Neural progenitor cell (in vitro differentiated cells): ENCODE data around the gene CSAG1. TPM values are rescaled to one million over a fixed set of nuclear protein-coding genes. Genes with fewer than 3 reads are reported as not detected.
"Not testable (repeated sequence)": the region's sequence is repeated elsewhere in the genome, so short reads cannot be mapped to it uniquely, and the experiment has no call there.

ENCODE experiments used
- DNase-seq: peaks from one replicate; pipeline ENCODE4 v3.0.0-alpha.2; 2016; ENCODE audit warnings: low spot score
- H2AFZ ChIP-seq: fragments of 200-600 bp; sonication (generic); replicated peaks from 2 replicates; pipeline ENCODE4 v1.6.1; 2016; ENCODE audit warnings: antibody characterized with exemption
- H3F3A ChIP-seq: fragments of 200-600 bp; sonication (generic); 2 replicates; pipeline ENCODE4 v1.6.1; 2016; ENCODE audit warnings: antibody characterized with exemption, low read depth
- H3K27ac ChIP-seq: fragments of 200-600 bp; sonication (generic); 2 replicates; pipeline ENCODE4 v1.5.1; 2016; ENCODE audit warnings: mild to moderate bottlenecking
- H3K27me3 ChIP-seq: fragments of 200-600 bp; sonication (generic); 2 replicates; pipeline ENCODE4 v1.6.1; 2016; ENCODE audit warnings: mild to moderate bottlenecking, moderate library complexity
- H3K36me3 ChIP-seq: fragments of 200-600 bp; sonication (generic); 2 replicates; pipeline ENCODE4 v1.5.1; 2016
- H3K4me1 ChIP-seq: fragments of 200-600 bp; sonication (generic); 2 replicates; pipeline ENCODE4 v1.6.1; 2016; ENCODE audit warnings: mixed run types
- H3K4me2 ChIP-seq: fragments of 200-600 bp; sonication (generic); 2 replicates; pipeline ENCODE4 v1.6.1; 2016
- H3K4me3 ChIP-seq: fragments of 200-600 bp; sonication (generic); 2 replicates; pipeline ENCODE4 v1.5.1; 2016
- H3K79me2 ChIP-seq: fragments of 200-600 bp; sonication (generic); 2 replicates; pipeline ENCODE4 v1.6.1; 2016; ENCODE audit warnings: low read depth
- H3K9ac ChIP-seq: fragments of 200-600 bp; sonication (generic); 2 replicates; pipeline ENCODE4 v1.6.1; 2016
- H3K9me3 ChIP-seq: fragments of 200-600 bp; sonication (generic); 2 replicates; pipeline ENCODE4 v1.5.1; 2016; ENCODE audit warnings: low read depth
- H4K20me1 ChIP-seq: fragments of 200-600 bp; sonication (generic); 2 replicates; pipeline ENCODE4 v1.6.1; 2016; ENCODE audit warnings: low read depth
- H3K27ac Mint-ChIP-seq: 3 replicates; pipeline ENCODE4 v1.8.0; 2021; ENCODE audit warnings: mixed read lengths
- H3K27me3 Mint-ChIP-seq: 2 replicates; pipeline ENCODE4 v1.8.0; 2022; ENCODE audit warnings: low read depth, mild to moderate bottlenecking, inconsistent platforms, moderate library complexity, mixed read lengths; ENCODE audit not compliant: insufficient read depth
- H3K36me3 Mint-ChIP-seq: 3 replicates; pipeline ENCODE4 v1.8.0; 2021; ENCODE audit warnings: mixed read lengths
- H3K4me1 Mint-ChIP-seq: 3 replicates; pipeline ENCODE4 v1.8.0; 2021; ENCODE audit warnings: mixed read lengths
- H3K4me3 Mint-ChIP-seq: 3 replicates; pipeline ENCODE4 v1.8.0; 2021; ENCODE audit warnings: mild to moderate bottlenecking, moderate library complexity, mixed read lengths
- H3K9me3 Mint-ChIP-seq: 3 replicates; pipeline ENCODE4 v1.8.0; 2020; ENCODE audit warnings: mixed read lengths
- CTCF ChIP-seq: fragments of 200-600 bp; sonication (generic); IDR thresholded peaks from 2 replicates; pipeline ENCODE4 v1.5.1; 2017; ENCODE audit warnings: antibody characterized with exemption, mild to moderate bottlenecking
- EZH2 ChIP-seq: fragments of 200-600 bp; sonication (generic); IDR thresholded peaks from 2 replicates; pipeline ENCODE4 v1.6.1; 2017; ENCODE audit warnings: antibody characterized with exemption, mild to moderate bottlenecking, moderate library complexity
- EZH2phosphoT487 ChIP-seq: fragments of 200-600 bp; sonication (generic); IDR thresholded peaks from 2 replicates; pipeline ENCODE4 v1.6.1; 2017; ENCODE audit warnings: antibody characterized with exemption
- total RNA-seq: library from RNA; depleted of rRNA; stranded (reverse); fragments of >200 nt; gene quantifications from 2 replicates; pipeline ENCODE4 v1.2.3, GENCODE V29; 2015; ENCODE audit warnings: low replicate concordance

Gene CSAG1
- total RNA-seq, 1 donor from 2014 or later = not detected

GRCh38 chrX:152735101-152735500 is 1.6 kb upstream of the CSAG1 start:
- Histone ChIP-seq H3K27ac (no peak overlapping the region), H3K9ac (no peak overlapping the region), H3K27me3 (no peaks in the 10 kb centered on the region), H3K4me1 (no peaks in the 10 kb centered on the region), H2AFZ (no peak overlapping the region), H4K20me1 (no peaks in the 10 kb centered on the region), H3F3A (no peaks in the 10 kb centered on the region), H3K79me2 (no peaks in the 10 kb centered on the region), H3K4me3 (no peak overlapping the region), H3K4me2 (no peak overlapping the region), H3K9me3 (no peaks in the 10 kb centered on the region), H3K36me3 (no peaks in the 10 kb centered on the region)
- H3K27me3 Mint-ChIP-seq = no peaks in the 10 kb centered on the region
- no peak overlapping the region for H3K27ac Mint-ChIP-seq
- H3K36me3 Mint-ChIP-seq = no peaks in the 10 kb centered on the region
- DNase-seq = no peak
- no peak overlapping the region for H3K4me3 Mint-ChIP-seq
- no peaks in the 10 kb centered on the region for H3K4me1 Mint-ChIP-seq
- no peak for TF ChIP-seq EZH2phosphoT487
- TF ChIP-seq EZH2 = no peak
- no peak for TF ChIP-seq CTCF
- H3K9me3 Mint-ChIP-seq = peaks cover 11% of the 10 kb centered on the region

GRCh38 chrX:152734143-152734858 is 780 bp upstream of the CSAG1 start:
- peaks cover 11% of the 10 kb centered on the region for H3K9me3 Mint-ChIP-seq

GRCh38 chrX:152725409-152725808 is 8.1 kb downstream of the CSAG1 start:
- no peak overlapping the region for H3K4me3 ChIP-seq
- Mint-ChIP-seq H3K9me3 (peaks cover 8% of the 10 kb centered on the region), H3K36me3 (no peaks in the 10 kb centered on the region), H3K27me3 (no peaks in the 10 kb centered on the region), H3K4me3 (no peak overlapping the region), H3K4me1 (no peaks in the 10 kb centered on the region), H3K27ac (no peak overlapping the region)
- H2AFZ ChIP-seq = no peak overlapping the region
- no peaks in the 10 kb centered on the region for H3F3A ChIP-seq
- H3K4me1 ChIP-seq = no peaks in the 10 kb centered on the region
- no peak for DNase-seq
- H3K27me3 ChIP-seq = no peaks in the 10 kb centered on the region
- no peak overlapping the region for H3K9ac ChIP-seq
- no peaks in the 10 kb centered on the region for H4K20me1 ChIP-seq
- H3K27ac ChIP-seq = no peak overlapping the region
- TF ChIP-seq EZH2 (no peak), CTCF (no peak), EZH2phosphoT487 (no peak)
- no peaks in the 10 kb centered on the region for H3K36me3 ChIP-seq
- H3K9me3 ChIP-seq = no peaks in the 10 kb centered on the region
- no peak overlapping the region for H3K4me2 ChIP-seq
- no peaks in the 10 kb centered on the region for H3K79me2 ChIP-seq

More at GRCh38 chrX:152734143-152734858, 780 bp upstream of the CSAG1 start:
- H3K36me3 Mint-ChIP-seq, DNase-seq, H3K27ac Mint-ChIP-seq, H3K27me3 Mint-ChIP-seq, H3K79me2 ChIP-seq, H2AFZ ChIP-seq, H3K4me3 ChIP-seq, H3K27me3 ChIP-seq, H3K9me3 ChIP-seq, H3K4me1 ChIP-seq, H3K36me3 ChIP-seq, H3K4me1 Mint-ChIP-seq, H4K20me1 ChIP-seq, H3F3A ChIP-seq, H3K9ac ChIP-seq, H3K4me3 Mint-ChIP-seq, H3K27ac ChIP-seq, H3K4me2 ChIP-seq: not testable (repeated sequence)

GRCh38 chrX:152713815-152714787 is 19.4 kb downstream of the CSAG1 start, which contains the start of gene MAGEA2B:
Gene MAGEA2B, plus strand, starts transcription at chrX:152714628. Its CDS starts 2,479 bp downstream, at chrX:152717107.
- H3K9me3 Mint-ChIP-seq = not testable (repeated sequence)

GRCh38 chrX:152713195-152713594 is 20.3 kb downstream of the CSAG1 start:
- H3K9me3 ChIP-seq, H3K27ac Mint-ChIP-seq, DNase-seq, H3K36me3 Mint-ChIP-seq, H3K27me3 Mint-ChIP-seq, H3K4me1 ChIP-seq, H4K20me1 ChIP-seq, H2AFZ ChIP-seq, H3K4me3 ChIP-seq, H3K4me2 ChIP-seq, H3K27ac ChIP-seq, H3K4me1 Mint-ChIP-seq, H3K9ac ChIP-seq, H3K79me2 ChIP-seq, H3K36me3 ChIP-seq, H3K9me3 Mint-ChIP-seq, H3F3A ChIP-seq, H3K4me3 Mint-ChIP-seq, H3K27me3 ChIP-seq: not testable (repeated sequence)

More at GRCh38 chrX:152713815-152714787, 19.4 kb downstream of the CSAG1 start, which contains the start of gene MAGEA2B:
- not testable (repeated sequence) for H3K4me3 ChIP-seq, H3K4me1 Mint-ChIP-seq, H3K27me3 ChIP-seq, H3K79me2 ChIP-seq, H3F3A ChIP-seq, H2AFZ ChIP-seq, H4K20me1 ChIP-seq, H3K36me3 ChIP-seq, H3K4me3 Mint-ChIP-seq, H3K9me3 ChIP-seq, H3K36me3 Mint-ChIP-seq, H3K27ac Mint-ChIP-seq, H3K4me1 ChIP-seq, H3K27me3 Mint-ChIP-seq, DNase-seq, H3K9ac ChIP-seq, H3K4me2 ChIP-seq, H3K27ac ChIP-seq

- not testable (repeated sequence) for H3K27me3 ChIP-seq, H3K27me3 Mint-ChIP-seq, H2AFZ ChIP-seq, H3K36me3 ChIP-seq, H4K20me1 ChIP-seq, H3K4me3 ChIP-seq, H3F3A ChIP-seq, H3K36me3 Mint-ChIP-seq, DNase-seq, H3K27ac Mint-ChIP-seq, H3K4me1 ChIP-seq, H3K4me2 ChIP-seq, H3K79me2 ChIP-seq, H3K9me3 ChIP-seq, H3K4me3 Mint-ChIP-seq, H3K9ac ChIP-seq, H3K27ac ChIP-seq, H3K9me3 Mint-ChIP-seq, H3K4me1 Mint-ChIP-seq
These were observed 24.3 kb downstream of the CSAG1 start, which contains the start of gene CSAG2 for GRCh38 chrX:152709173-152709572. Gene CSAG2, minus strand, starts transcription at chrX:152709273. Its CDS starts 161 bp downstream, at chrX:152709112.
